Muscle of leg (tissue), 11 donors: Measurements from ENCODE around the gene TEDC2. TPM values are rescaled to one million over a fixed set of nuclear protein-coding genes. Genes with fewer than 3 reads are reported as not detected.
A peak's percentile ranks its signal among the peaks of the same experiment; 100 is the strongest.
"Not testable (repeated sequence)": the region's sequence is repeated elsewhere in the genome, so short reads cannot be mapped to it uniquely, and the experiment has no call there.

Experiments used
- DNase-seq: peaks from one replicate; pipeline ENCODE4 v3.0.0; 2013
- H3K27ac ChIP-seq: one replicate; pipeline ENCODE4 v1.5.1; 2013; ENCODE audit warnings: mild to moderate bottlenecking, low read length, control low read depth
- H3K27me3 ChIP-seq: one replicate; pipeline ENCODE4 v1.6.1; 2013; ENCODE audit warnings: low read length; ENCODE audit not compliant: control insufficient read depth, insufficient read depth
- H3K36me3 ChIP-seq: one replicate; pipeline ENCODE4 v1.6.1; 2013; ENCODE audit warnings: low read length; ENCODE audit not compliant: control insufficient read depth, insufficient read depth
- H3K4me1 ChIP-seq: one replicate; pipeline ENCODE4 v1.6.1; 2013; ENCODE audit warnings: low read length; ENCODE audit not compliant: control insufficient read depth, insufficient read depth
- H3K4me3 ChIP-seq: one replicate; pipeline ENCODE4 v1.5.1; 2013; ENCODE audit warnings: low read length, control low read depth
- H3K9me3 ChIP-seq: replicated peaks from 2 replicates; pipeline ENCODE4 v1.6.1; 2013; ENCODE audit warnings: low read depth, low read length; ENCODE audit not compliant: control insufficient read depth
- WGBS: methylation state at CpG from one replicate; pipeline ENCODE4 v1.1.5; 2013; ENCODE audit warnings: missing lambda C conversion rate; ENCODE audit not compliant: insufficient coverage; 5-methylcytosine and 5-hydroxymethylcytosine counted together
- polyA plus RNA-seq, 8 donors: library from polyadenylated mRNA; unstranded; fragments of 120-200 nt; gene quantifications; one replicate each; pipeline versions ENCODE4 v1.2.1 to v1.2.3, GENCODE V29; 2013; ENCODE audit warnings: inconsistent platforms in 1 of 8, low replicate concordance in 1 of 8; ENCODE audit not compliant: insufficient read length in 8 of 8, insufficient read depth in 1 of 8
- total RNA-seq: library from RNA; stranded (reverse); fragments of 120-200 nt; gene quantifications from one replicate; pipeline ENCODE4 v1.2.4, GENCODE V29; 2013

The TEDC2 gene
- total and polyA plus RNA-seq, 9 donors = 4.4 to 6.6 (median 5.4) TPM

DNA sequence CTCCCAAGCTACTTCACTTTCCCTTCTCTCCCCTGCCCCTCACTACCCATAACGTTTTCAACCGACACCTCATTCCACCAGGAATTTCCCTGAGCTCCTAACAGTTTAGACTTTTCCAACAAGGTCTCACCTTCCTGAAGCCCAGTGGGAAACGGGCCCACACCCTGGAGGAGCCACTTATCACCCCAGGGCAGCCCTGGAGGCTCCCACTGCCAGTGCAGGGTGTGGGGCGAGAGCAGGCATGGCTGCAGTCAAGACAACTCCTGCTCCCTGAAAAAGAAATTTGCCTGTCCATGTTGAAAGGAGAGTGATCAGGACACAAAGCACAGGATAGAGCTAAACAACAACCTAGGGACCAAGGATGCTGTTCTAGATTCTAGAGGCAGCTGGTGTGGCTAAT is 32.4 kb upstream of the TEDC2 start:
- Histone ChIP-seq H3K4me3 (no peak overlapping the region), H3K36me3 (peaks cover 9% of the 10 kb centered on the region), H3K4me1 (peaks cover 21% of the 10 kb centered on the region), H3K27me3 (no peaks in the 10 kb centered on the region), H3K27ac (no peak overlapping the region), H3K9me3 (no peaks in the 10 kb centered on the region)
- no peak for DNase-seq
- WGBS = 81% methylated on average over 4 of the region's 4 CpGs

GRCh38 chr16:2428051-2428783 is 31.7 kb upstream of the TEDC2 start:
- 17% methylated on average over 20 of the region's 28 CpGs for WGBS
- Histone ChIP-seq H3K9me3 (no peaks in the 10 kb centered on the region), H3K36me3 (peaks cover 16% of the 10 kb centered on the region), H3K27me3 (no peaks in the 10 kb centered on the region), H3K4me3 (peak overlapping the region; percentile 80), H3K4me1 (peaks cover 21% of the 10 kb centered on the region), H3K27ac (peak overlapping the region; percentile 86)
- peak; percentile 61 for DNase-seq

GRCh38 chr16:2428784-2429033 is 31.2 kb upstream of the TEDC2 start:
- no peak for DNase-seq
- Histone ChIP-seq H3K9me3 (no peaks in the 10 kb centered on the region), H3K4me3 (peak overlapping the region; percentile 80), H3K27me3 (no peaks in the 10 kb centered on the region), H3K4me1 (peaks cover 21% of the 10 kb centered on the region), H3K36me3 (peaks cover 20% of the 10 kb centered on the region), H3K27ac (peak overlapping the region; percentile 86)
- WGBS = under 1% methylated on average over 24 of the region's 24 CpGs

DNA sequence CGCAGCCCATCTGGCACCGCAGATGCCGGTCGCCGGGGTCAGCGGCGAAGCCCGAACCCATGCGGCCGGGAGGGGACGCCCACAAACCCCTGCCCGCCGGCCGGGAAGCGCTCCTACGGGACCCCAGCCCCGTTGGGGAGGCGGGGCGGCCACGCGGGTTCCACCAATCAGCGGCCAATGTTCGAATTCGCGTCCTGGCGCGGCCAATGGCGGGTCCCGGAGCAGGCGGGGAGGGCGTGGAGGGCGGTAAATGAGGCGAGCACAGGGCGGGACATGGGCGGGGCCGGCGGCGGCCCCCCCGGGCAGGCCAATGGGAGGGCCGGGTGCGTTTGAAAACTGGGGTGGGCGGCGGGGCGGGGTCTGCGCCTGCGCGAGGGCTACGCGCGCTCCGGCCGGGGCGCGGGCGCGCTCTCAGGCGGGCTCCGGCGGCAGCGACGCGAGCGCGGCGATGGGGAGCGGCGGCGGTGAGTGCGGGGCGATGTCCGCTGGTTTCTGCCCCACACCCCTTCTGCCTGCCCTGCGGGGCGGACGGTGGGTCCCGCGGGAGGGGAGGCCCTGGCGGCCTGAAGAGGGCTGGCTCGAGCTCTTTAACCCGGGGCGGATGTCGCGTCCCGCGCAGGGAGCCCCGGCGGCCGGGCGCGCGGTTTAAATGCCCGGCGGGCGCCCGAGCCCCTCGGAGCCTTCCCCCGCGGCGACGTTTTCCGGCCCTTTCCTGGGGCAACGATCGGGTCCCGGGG is 30.7 kb upstream of the TEDC2 start, which contains the start of gene CCNF:
TSS of gene CCNF (plus strand) at position 414 of the 737 bp plus-strand sequence. CDS start at position 449, 35 bp downstream.
- Histone ChIP-seq H3K27me3 (no peaks in the 10 kb centered on the region), H3K36me3 (peaks cover 24% of the 10 kb centered on the region), H3K9me3 (no peaks in the 10 kb centered on the region), H3K4me3 (peak within 1 kb of the TSS; percentile 80), H3K27ac (peak within 1 kb of the TSS; percentile 86), H3K4me1 (peaks cover 21% of the 10 kb centered on the region)
- DNase-seq = peak; percentile 99
- WGBS = under 1% methylated on average over 103 of the region's 103 CpGs

DNA sequence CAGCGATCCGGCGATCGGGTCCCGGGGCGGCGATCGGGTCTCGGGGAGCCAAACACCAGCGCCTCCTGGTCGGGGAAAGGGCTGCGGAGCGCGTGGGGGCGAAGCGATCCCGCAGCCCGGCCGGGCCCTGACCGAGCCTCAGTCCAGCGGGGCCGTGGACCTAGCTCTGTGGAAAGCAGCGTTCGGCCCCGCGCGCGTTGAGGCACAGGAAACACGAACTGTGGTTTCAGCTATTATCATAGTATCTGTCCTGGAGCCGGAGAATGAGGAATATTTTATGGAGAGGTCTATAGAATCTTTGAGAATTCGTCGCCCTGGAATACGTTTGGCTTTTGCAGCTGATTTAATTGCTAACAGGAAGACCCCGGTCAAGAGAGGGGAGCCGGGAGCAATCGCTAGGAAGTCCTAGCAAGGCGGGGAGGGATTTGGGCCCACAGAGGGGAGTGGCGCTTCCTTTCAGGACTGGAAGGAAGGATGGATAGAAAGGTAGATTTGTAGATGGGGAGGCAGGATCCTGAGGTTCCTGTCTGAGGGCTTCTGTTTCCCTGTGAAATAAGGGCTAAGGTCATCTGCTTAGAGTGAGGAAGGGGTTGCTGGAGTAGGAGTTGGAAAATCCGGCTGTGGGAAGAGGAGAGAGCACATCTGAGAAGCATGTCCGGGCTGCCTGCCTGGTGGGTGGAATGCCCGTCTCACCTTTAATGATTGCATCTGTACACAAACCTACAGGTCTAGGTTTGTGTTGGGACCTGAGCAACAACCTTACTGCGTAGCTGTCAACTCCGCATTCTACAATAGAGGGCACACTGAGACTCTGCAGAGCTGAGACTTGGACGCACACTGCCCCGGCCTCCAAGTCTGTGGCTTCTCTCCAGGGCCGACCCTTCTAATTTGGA is 29.9 kb upstream of the TEDC2 start:
- WGBS = 1% methylated on average over 42 of the region's 46 CpGs
- H3K4me1 ChIP-seq = peaks cover 21% of the 10 kb centered on the region
- peaks cover 28% of the 10 kb centered on the region for H3K36me3 ChIP-seq
- H3K9me3 ChIP-seq = no peaks in the 10 kb centered on the region
- H3K4me3 ChIP-seq = peak overlapping the region; percentile 71
- H3K27ac ChIP-seq = no peak overlapping the region
- DNase-seq = peak; percentile 40
- H3K27me3 ChIP-seq = no peaks in the 10 kb centered on the region

GRCh38 chr16:2432286-2432685 is 27.6 kb upstream of the TEDC2 start:
- no peak for DNase-seq
- Histone ChIP-seq H3K4me3 (no peak overlapping the region), H3K36me3 (peaks cover 45% of the 10 kb centered on the region), H3K27ac (no peak overlapping the region), H3K27me3 (no peaks in the 10 kb centered on the region), H3K4me1 (peaks cover 21% of the 10 kb centered on the region), H3K9me3 (no peaks in the 10 kb centered on the region)
- 90% methylated on average over 4 of the region's 6 CpGs for WGBS

DNA sequence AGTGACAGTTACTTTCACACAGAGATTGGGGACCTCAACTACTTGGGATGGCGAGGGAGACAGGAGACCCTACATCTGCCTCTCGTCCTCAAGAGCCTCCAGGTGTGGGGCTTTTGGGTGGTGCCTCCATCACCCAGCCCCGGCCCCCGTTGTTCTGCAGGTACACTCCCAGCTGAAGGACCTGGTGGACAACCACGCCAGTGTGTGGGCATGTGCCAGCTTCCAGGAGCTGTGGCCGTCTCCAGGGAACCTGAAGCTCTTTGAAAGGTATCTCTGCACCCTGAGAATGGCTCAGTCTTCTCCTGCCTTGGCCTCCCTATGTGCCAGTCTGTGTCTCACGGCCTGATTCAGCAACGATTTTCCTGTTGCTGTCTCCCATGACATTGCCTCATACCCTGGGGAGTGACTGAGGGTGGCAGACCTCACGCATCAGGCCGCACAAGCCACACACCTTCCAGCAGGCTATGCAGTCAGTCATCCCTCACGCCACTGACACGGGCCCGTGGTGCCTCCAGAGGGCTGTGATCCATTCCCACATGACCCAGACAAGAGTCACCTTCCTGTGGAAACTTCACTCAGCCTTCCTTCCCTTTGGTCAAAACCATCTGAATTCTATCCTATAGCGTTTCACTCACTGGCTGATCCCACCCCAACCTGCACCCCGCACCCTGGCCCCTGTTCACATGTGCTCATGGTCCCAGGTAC is 27.0 kb upstream of the TEDC2 start:
- Histone ChIP-seq H3K36me3 (peaks cover 52% of the 10 kb centered on the region), H3K4me1 (peaks cover 19% of the 10 kb centered on the region), H3K4me3 (no peak overlapping the region), H3K27me3 (no peaks in the 10 kb centered on the region), H3K9me3 (no peaks in the 10 kb centered on the region), H3K27ac (no peak overlapping the region)
- WGBS = 91% methylated on average over 11 of the region's 15 CpGs
- no peak for DNase-seq

- H3K9me3 ChIP-seq, H3K27ac ChIP-seq, H3K4me1 ChIP-seq, DNase-seq, H3K4me3 ChIP-seq, H3K27me3 ChIP-seq: not testable (repeated sequence)
- WGBS = 83% methylated on average over 1 of the region's 4 CpGs
- H3K36me3 ChIP-seq = peaks cover 70% of the 10 kb centered on the region
These were observed 24.7 kb upstream of the TEDC2 start for GRCh38 chr16:2435236-2435635.

DNA sequence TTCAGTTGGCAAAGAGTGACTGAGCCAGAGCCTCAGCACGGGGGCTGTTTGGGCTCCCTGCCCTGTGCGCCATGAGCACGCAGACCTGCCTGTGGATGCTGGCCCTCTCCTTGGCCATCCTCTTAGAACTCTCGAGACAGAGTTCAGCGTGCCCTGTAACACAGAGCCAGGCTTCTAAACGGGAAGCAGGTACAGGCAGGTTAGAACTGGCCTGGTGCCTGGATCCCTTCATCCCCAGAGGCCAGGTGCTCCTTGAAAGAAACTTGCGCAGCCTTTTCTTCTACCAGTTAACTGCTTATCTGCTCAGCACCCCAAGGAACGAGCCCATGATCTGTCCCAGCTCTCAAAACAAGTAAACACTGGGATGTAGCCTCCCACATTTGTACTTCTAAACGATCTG is 23.8 kb upstream of the TEDC2 start:
- no peaks in the 10 kb centered on the region for H3K27me3 ChIP-seq
- H3K4me1 ChIP-seq = peaks cover under 1% of the 10 kb centered on the region
- no peak for DNase-seq
- WGBS = 91% methylated on average over 8 of the region's 9 CpGs
- H3K9me3 ChIP-seq = no peaks in the 10 kb centered on the region
- H3K36me3 ChIP-seq = peaks cover 68% of the 10 kb centered on the region
- no peak overlapping the region for H3K27ac ChIP-seq
- no peak overlapping the region for H3K4me3 ChIP-seq
